ENCODE results near the gene OR1F1.
"Not testable (repeated sequence)": the region's sequence is repeated elsewhere in the genome, so short reads cannot be mapped to it uniquely, and the experiment has no call there.

OR1F1 gene

DNA sequence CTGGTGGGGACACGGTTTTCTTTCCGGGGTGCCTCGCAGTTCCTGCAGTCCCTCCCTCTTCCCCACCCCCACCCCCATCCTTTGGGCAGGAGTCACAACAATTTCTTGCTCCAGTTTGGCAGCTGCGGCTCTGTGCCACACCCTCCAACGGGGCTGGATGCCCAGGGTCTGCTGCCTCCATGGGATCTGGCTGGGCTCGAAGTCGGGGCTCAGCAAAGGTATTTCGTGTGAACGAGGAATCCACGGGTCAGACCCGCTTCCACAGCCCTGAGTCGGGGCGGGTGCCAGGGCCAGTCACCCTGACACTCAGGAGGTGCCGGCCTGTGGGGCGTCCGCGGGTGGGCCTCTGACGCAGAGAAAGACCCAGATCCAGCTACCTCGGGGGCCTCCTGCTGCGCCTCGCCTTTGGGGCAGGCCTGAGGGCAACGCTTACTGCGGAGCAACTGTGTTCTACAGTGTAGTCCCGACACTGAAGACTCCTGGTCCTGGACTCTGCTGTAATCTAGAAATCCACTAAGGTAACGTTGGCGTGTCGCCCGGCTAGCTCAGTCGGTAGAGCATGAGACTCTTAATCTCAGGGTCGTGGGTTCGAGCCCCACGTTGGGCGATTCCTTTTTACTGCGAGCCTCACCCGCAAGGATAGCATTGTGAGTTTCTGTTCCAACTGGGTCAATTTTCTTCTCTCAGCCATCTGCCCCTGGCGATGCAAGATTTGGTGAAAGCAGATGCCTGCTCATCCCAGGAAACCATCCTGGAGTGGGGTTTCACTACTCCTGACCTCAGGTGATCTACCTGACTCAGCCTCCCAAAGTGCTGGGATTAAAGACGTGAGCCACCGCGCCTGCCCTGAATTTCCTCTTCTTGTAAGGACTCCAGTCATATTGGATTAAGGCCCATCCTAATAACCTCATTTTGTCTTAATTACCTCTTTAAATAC is 12.6 kb upstream of the OR1F1 start:
- no peak for DNase-seq

GRCh38 chr16:3179651-3180050 is 8.4 kb upstream of the OR1F1 start:
- DNase-seq, result no peak

DNA sequence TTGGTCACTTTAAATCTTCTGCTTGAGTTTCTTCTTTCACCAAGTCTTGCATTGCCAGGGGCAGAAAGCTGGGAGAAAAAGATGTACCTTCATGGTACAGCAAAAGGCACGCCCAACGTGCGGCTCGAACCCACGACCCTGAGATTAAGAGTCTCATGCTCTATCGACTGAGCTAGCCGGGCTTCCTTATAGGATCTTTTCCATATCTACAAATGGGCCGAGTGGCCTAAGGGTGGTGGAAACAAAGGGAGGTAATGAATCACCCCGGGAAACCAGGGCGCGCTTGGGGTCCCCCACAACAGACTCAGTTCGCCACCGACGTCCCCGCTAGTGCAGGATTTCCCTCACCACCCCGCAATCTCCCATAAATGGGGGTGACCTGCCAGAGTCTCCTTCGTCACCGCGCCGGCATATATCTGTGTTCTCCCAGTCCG is 7.5 kb upstream of the OR1F1 start:
- no peak for DNase-seq

GRCh38 chr16:3182293-3182607 is 5.8 kb upstream of the OR1F1 start:
- DNase-seq, result not testable (repeated sequence)

GRCh38 chr16:3182608-3183444 is 5.2 kb upstream of the OR1F1 start:
- no peak for DNase-seq

GRCh38 chr16:3183445-3184139 is 4.4 kb upstream of the OR1F1 start:
- DNase-seq, result no peak

GRCh38 chr16:3186946-3187690 is 886 bp upstream of the OR1F1 start:
- DNase-seq, result no peak

- no peak for DNase-seq
Measured at GRCh38 chr16:3188675-3188924, 596 bp downstream of the OR1F1 start.

GRCh38 chr16:3188925-3189825 is 1.2 kb downstream of the OR1F1 start:
- no peak for DNase-seq

DNA sequence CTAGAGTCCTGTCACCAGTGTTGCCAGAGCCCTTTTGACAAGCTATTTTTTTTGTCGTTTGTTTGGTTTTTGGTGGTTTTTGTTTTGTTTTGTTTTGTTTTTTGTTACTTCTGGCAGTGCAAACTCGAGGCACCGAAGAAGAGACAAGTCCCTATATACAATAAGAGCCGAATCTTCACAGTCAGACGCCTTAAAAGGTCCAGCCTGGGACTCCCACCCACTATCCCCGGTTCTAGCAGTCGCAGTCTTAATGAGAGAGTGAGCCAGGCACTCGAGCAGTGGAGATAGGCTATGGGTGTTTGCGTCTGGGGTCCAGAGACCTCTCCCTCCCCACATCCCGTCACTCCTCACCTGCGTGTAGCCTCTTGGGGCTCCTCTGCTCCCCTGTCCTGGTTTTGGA is 1.9 kb downstream of the OR1F1 start:
- no peak for DNase-seq

- no peak for DNase-seq
Measured at GRCh38 chr16:3190949-3191353, 2.9 kb downstream of the OR1F1 start.

DNA sequence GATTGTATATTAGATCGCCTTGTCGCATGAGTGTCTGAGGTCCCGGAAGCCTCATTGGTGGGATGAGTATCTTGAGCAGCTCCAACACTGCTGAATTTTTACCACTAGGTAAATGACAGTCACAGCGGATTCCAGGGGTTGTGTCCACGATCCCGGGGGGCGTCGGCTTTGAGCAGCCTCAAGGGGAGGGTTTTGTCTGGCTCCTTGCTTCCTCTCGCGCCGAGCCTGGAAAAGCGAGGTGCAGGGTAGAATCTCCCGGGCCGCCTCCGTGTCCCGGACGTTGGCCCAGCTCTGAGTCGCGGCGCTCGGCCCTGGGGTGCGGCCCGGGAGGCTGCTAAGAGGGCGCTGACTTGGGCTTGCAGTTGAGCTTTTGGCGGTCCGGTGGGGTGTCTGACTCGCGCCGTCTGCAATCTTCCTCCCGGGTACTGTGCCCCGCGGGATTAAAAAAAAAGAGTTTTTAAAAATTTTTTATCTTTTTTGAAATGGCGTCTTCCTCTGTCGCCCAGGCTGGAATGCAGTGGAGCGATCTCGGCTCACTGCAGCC is 4.5 kb downstream of the OR1F1 start:
- no peak for DNase-seq

- DNase-seq, result no peak
Measured at GRCh38 chr16:3193221-3194212, 5.5 kb downstream of the OR1F1 start.

DNA sequence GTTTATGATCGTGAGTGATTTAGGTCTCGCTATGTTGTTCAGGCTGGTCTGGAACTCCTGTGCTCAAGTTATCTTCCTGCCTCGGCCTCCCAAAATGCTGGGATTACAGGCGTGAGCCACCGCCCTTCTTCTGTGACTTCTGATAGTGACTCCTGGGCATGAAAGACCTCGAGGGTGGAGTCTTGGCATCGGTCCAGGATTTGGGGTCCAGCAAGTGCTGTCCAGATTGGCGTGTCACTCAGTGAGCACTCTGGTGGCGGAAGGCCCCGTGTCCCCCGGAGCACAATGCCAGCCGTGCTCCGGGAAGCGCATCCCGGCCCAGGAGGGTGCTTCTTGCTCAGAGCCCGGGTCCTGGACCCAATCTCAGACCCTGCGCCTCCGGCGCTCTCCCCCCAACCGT is 6.8 kb downstream of the OR1F1 start:
- DNase-seq, result no peak

DNA sequence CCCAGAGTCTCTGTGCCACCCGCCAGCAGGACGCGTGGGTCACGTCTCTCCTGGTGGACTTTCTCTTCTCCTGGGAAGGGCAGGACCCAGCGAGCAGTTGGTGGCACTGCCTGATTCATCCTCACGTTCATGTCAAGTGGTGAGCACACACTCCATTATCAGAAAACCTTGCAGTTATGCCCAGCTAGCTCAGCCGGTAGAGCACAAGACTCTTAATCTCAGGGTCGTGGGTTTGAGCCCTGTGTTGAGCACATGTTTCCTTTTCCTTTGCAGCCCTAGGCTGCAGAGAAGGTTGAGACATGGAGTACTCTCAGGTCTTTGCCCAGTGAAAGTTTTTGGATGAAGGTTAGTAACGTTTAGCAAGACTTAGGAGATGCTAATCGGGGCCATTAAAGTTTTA is 8.0 kb downstream of the OR1F1 start:
- DNase-seq, result no peak

DNA sequence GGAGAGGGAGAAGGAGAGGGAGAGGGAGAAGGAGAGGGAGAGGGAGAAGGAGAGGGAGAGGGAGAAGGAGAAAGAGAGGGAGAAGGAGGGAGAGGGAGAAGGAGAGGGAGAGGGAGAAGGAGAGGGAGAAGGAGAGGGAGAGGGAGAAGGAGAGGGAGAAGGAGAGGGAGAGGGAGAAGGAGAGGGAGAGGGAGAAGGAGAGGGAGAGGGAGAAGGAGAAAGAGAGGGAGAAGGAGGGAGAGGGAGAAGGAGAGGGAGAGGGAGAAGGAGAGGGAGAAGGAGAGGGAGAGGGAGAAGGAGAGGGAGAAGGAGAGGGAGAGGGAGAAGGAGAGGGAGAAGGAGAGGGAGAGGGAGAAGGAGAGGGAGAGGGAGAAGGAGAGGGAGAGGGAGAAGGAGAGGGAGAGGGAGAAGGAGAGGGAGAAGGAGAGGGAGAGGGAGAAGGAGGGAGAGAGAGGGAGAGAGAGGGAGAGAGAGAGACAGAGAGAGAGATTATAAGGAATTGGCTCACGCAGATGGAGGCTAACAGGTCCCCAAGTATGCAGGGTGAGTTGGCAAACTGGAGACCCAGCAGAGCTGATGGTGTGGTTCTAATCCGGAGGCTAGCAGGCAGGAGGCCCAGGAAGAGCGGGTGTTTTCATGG is 9.8 kb downstream of the OR1F1 start:
- DNase-seq, result not testable (repeated sequence)

- DNase-seq, result no peak
Measured at GRCh38 chr16:3198334-3199072, 10.5 kb downstream of the OR1F1 start.

DNA sequence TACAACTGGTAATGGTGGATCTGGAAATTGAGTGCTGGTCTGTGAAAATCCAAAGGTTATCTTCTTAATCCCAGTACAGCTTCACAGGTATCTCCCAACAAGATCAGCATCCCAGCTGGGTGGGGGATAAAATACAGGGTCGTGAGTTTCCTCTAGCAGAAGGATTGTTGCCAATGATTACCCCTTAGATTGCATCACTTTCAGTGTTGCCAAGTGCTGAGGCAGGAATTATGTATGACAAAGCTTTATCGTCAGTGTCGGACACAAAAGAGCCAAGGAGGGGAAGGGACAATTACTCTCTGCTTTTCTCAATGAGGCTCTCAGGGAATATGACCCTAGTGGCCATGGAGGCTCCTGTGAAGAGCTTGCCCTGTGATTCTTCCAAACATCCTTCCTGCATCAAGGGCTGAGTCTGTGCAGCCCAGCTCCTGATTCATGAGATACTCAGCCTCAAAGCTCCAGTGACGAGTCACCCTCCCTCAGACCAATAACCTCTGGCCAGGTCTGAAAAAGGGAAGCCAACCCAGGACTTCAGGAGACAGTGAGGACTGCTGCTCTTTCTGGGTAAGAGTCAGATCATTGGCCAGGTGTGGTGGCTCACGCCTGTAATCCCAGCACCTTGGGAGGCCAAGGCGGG is 15.0 kb downstream of the OR1F1 start:
- no peak for DNase-seq

- not testable (repeated sequence) for DNase-seq
Measured at GRCh38 chr16:3205939-3206338, 17.9 kb downstream of the OR1F1 start.

Data from NCI-H774 (cell line).